Mucosa of descending colon (tissue), 3 donors: ENCODE measurements around the gene LRP4. TPM values are rescaled to one million over a fixed set of nuclear protein-coding genes. Genes with fewer than 3 reads are reported as not detected.

ENCODE experiments used
- ATAC-seq: fragments of 200-7000 bp; cut with Tn5 transposase; one replicate; pipeline ENCODE4 v1.9.1; 2020; ENCODE audit warnings: mild to moderate bottlenecking, moderate library complexity
- DNase-seq, 3 donors: peaks; one replicate each; pipeline ENCODE4 v3.0.0-alpha.2; 2020
- H3K36me3 ChIP-seq: fragments of 200-600 bp; one replicate; pipeline ENCODE4 v1.8.0; 2021; ENCODE audit warnings: low read depth, mild to moderate bottlenecking
- H3K4me1 ChIP-seq: fragments of 200-600 bp; one replicate; pipeline ENCODE4 v1.8.0; 2021; ENCODE audit warnings: low read depth, mild to moderate bottlenecking
- H3K4me3 ChIP-seq: fragments of 200-600 bp; one replicate; pipeline ENCODE4 v1.8.0; 2021; ENCODE audit warnings: mild to moderate bottlenecking
- H3K9me3 ChIP-seq: fragments of 200-600 bp; one replicate; pipeline ENCODE4 v1.8.0; 2021; ENCODE audit warnings: mild to moderate bottlenecking
- CTCF ChIP-seq: fragments of 200-600 bp; IDR thresholded peaks from one replicate; pipeline ENCODE4 v1.8.0; 2022; ENCODE audit warnings: antibody characterized with exemption, mild to moderate bottlenecking
- intact Hi-C, 2 donors: fragments of 100-400 bp; cut with DNase I in 1 of 2; cut with micrococcal nuclease in 1 of 2; formaldehyde crosslinking; loops; one replicate each; pipeline versions ENCODE4 v1.11.0 to v1.11.1; 2022; cut with DNase I, micrococcal nuclease
- total RNA-seq, 3 donors: library from RNA; stranded (reverse); fragmentation: NEBNext Ultra II Directional in 2 of 3; extraction: Animal tissue kit (Norgen Biotek cat#: 25700) in 2 of 3; gene quantifications; one replicate each; pipeline versions ENCODE4 v1.2.1 to v1.2.4, GENCODE V29; 2021 to 2023
- donor health status: DM: no; HTN: no; CAD: no; lungs with moderate emphysema.
- donor health status: DM: no; HTN: no; CAD: no.
- donor health status: DM: no; HTN: yes; CAD: no.

LRP4 gene
- total RNA-seq, 3 donors from 2014 or later = 19.7 to 50.0 (median 35.3) TPM

- Histone ChIP-seq H3K36me3 (no peaks in the 10 kb centered on the region), H3K4me3 (no peak overlapping the region), H3K9me3 (no peaks in the 10 kb centered on the region), H3K4me1 (no peaks in the 10 kb centered on the region)
- ATAC-seq = no peak
- intact Hi-C loops = no loop called here
- TF ChIP-seq CTCF = no peak
- no peak for DNase-seq
Observed at GRCh38 chr11:46879056-46879585, 39.2 kb downstream of the LRP4 start.

- intact Hi-C loops = no loop called here
- H3K9me3 ChIP-seq = no peaks in the 10 kb centered on the region
- H3K4me3 ChIP-seq = no peak overlapping the region
- no peak for TF ChIP-seq CTCF
- no peaks in the 10 kb centered on the region for H3K4me1 ChIP-seq
- no peak for DNase-seq
- no peaks in the 10 kb centered on the region for H3K36me3 ChIP-seq
- no peak for ATAC-seq
Observed at GRCh38 chr11:46877580-46877979, 40.8 kb downstream of the LRP4 start.

- DNase-seq = no peak
- ATAC-seq = no peak
- TF ChIP-seq CTCF = no peak
- Histone ChIP-seq H3K4me3 (no peak overlapping the region), H3K9me3 (no peaks in the 10 kb centered on the region), H3K36me3 (no peaks in the 10 kb centered on the region), H3K4me1 (no peaks in the 10 kb centered on the region)
- intact Hi-C loops = no loop called here
Observed at GRCh38 chr11:46876471-46876870, 41.9 kb downstream of the LRP4 start.

DNA sequence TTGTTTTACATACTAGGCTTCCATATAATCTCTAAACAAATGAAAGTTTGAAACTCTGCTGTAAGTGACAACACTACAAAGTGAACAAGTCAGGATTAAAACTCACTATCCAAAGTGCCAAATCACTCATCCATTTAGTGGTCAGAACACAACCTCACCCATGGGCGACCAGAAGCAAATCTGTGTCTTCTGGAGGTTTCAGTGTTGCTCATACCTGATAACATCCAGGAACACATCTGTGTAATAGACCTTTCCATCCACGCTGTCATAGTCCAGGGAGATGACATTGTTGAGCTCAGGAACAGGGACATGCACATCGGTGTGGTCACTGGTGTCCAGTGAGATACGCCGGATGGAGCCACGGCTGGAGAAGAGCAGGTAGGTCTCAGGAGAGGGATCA is 43.8 kb downstream of the LRP4 start:
- intact Hi-C loops = no loop called here
- Histone ChIP-seq H3K4me1 (no peaks in the 10 kb centered on the region), H3K36me3 (no peaks in the 10 kb centered on the region), H3K4me3 (no peak overlapping the region), H3K9me3 (no peaks in the 10 kb centered on the region)
- DNase-seq (no peak), ATAC-seq (no peak)
- TF ChIP-seq CTCF = no peak

GRCh38 chr11:46868912-46869311 is 49.4 kb downstream of the LRP4 start:
- Histone ChIP-seq H3K4me1 (no peaks in the 10 kb centered on the region), H3K4me3 (no peak overlapping the region), H3K9me3 (no peaks in the 10 kb centered on the region), H3K36me3 (peaks cover 8% of the 10 kb centered on the region)
- ATAC-seq (no peak), DNase-seq (no peak)
- intact Hi-C loops = no loop called here
- no peak for TF ChIP-seq CTCF

DNA sequence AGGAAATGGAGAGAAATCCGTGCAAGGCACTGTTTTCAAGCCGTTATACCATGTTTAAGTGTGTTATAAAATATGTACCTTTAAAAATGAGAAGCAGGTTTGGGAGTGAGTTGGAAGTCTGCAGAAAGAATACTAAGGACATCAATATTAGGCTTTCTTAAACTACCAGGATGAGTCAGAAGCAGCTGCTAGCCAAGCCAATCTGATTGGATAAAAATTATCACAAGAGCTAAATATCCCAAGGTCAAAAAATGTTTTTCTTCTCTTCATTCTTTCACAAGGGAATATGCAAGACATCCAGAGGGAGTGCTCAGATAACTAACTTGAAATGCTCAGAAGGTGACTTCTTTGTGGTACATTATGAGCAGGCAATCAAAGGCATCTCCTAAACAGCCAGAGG is 53.0 kb downstream of the LRP4 start:
- no peaks in the 10 kb centered on the region for H3K9me3 ChIP-seq
- TF ChIP-seq CTCF = no peak
- no peaks in the 10 kb centered on the region for H3K4me1 ChIP-seq
- no peak for DNase-seq
- intact Hi-C loops = no loop called here
- ATAC-seq = no peak
- peaks cover 8% of the 10 kb centered on the region for H3K36me3 ChIP-seq
- no peak overlapping the region for H3K4me3 ChIP-seq
